ENCODE measurements around the gene PTPRJ. TPM values are rescaled to one million over a fixed set of nuclear protein-coding genes. Genes with fewer than 3 reads are reported as not detected.

The PTPRJ gene
- total and polyA plus RNA-seq, 5 donors from 2014 or later = 13.8 to 81.8 (median 19.0) TPM

DNA sequence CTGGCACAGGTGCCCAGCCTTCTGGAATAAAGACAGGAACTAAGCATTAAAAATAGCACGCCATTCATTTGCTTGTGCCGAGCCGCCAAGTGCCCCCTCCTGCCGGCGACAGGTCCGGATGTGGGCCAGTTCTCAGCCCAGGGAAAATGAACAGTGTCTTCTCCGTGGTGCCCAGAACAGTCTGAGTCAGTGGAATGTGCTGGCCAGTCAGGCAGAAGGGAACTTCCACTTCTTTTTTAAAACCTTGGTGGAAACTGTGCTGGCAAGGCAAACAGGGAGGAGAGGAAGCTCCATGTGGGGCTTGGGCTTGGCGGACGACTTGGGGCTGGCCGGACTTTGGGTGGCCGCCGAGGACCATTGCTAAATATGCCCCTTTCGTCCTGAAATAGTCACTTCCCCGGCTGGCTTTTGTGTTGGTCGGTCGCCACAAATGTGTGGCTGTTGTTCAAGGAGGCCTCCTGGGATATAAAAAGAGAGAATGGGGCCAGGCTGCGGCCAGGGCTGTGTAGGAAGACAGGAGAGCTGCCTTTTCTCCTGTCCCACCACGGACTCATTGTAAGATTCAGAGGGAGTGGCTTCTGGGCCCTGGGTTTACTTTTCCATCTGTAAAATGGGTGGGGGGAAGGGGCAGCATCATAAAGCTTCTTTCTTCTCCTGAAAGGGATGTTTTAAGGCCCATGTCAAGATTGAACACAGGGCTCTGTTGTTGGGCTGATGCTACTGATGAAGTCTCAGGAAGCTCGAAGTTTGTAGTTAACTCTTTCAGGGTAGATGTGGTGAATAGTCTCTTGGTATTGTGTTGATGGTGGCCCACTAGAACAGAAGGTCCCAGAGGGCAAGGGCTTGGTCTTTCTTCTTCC lies 101.0 kb downstream of the PTPRJ start:
- Histone ChIP-seq H3K27ac (ENCODE audit: insufficient read depth, low read length, poor library complexity, severe bottlenecking) (no peak overlapping the region), H3K27me3 (ENCODE audit: control insufficient read depth, insufficient read depth, low read length) (no peaks in the 10 kb centered on the region), H3K4me1 (ENCODE audit: control insufficient read depth, insufficient read depth, low read length, poor library complexity, severe bottlenecking) (peaks cover 26% of the 10 kb centered on the region), H3K4me3 (ENCODE audit: low read depth, low read length) (no peak overlapping the region), H3K9me3 (ENCODE audit: control insufficient read depth in 2 of 2, low read length in 2 of 2) (no peaks in the 10 kb centered on the region), H3K36me3 (ENCODE audit: control insufficient read depth, insufficient read depth, low read length) (peaks cover 10% of the 10 kb centered on the region)
- Mint-ChIP-seq H3K27ac (peak overlapping the region; percentile 27 to 73 (median 50)), H3K27me3 (no peaks in the 10 kb centered on the region), H3K4me3 (peak overlapping the region in 2 of 4 donors; percentile 8 to 39), H3K36me3 (peaks cover 27% of the 10 kb centered on the region), H3K9me3 (no peaks in the 10 kb centered on the region), H3K4me1 (peaks cover 12 to 73% (median 52%) of the 10 kb centered on the region in 4 donors)
- ATAC-seq (ENCODE audit: low read depth in 2 of 2) (peak; percentile 63 to 74), DNase-seq (peak in 1 of 3 donors; percentile 62)

DNA sequence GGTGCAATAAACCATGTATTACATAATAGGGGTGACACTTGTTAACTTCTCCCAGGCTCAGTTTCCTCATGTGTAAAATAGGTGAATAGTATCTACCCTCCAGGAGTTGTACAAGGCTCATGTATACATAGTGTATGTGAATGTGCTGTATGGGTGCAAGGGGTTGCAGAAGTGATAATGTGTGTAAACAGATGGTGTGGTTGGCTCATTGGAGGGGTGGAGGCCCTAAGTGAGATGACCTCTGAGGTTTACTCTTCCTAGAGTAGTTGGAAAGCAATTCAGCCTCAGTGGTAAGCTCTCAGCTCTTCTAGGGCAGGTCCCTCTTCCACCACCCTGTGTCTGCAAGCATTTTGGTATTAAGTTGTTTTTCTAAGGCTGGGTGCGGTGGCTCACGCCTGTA lies 102.4 kb downstream of the PTPRJ start:
- Histone ChIP-seq H3K27me3 (ENCODE audit: control insufficient read depth, insufficient read depth, low read length) (no peaks in the 10 kb centered on the region), H3K4me1 (ENCODE audit: control insufficient read depth, insufficient read depth, low read length, poor library complexity, severe bottlenecking) (peaks cover 26% of the 10 kb centered on the region), H3K4me3 (ENCODE audit: low read depth, low read length) (no peak overlapping the region), H3K27ac (ENCODE audit: insufficient read depth, low read length, poor library complexity, severe bottlenecking) (no peak overlapping the region), H3K36me3 (ENCODE audit: control insufficient read depth, insufficient read depth, low read length) (peaks cover 7% of the 10 kb centered on the region), H3K9me3 (ENCODE audit: control insufficient read depth in 2 of 2, low read length in 2 of 2) (no peaks in the 10 kb centered on the region)
- ATAC-seq (ENCODE audit: low read depth in 2 of 2) = no peak
- DNase-seq = no peak
- Mint-ChIP-seq H3K4me3 (peak overlapping the region in 1 of 4 donors; percentile 58), H3K27me3 (no peaks in the 10 kb centered on the region), H3K4me1 (peaks cover 21 to 80% (median 55%) of the 10 kb centered on the region in 4 donors), H3K27ac (peak overlapping the region in 2 of 3 donors; percentile 20 to 73), H3K9me3 (no peaks in the 10 kb centered on the region), H3K36me3 (peaks cover 24% of the 10 kb centered on the region)

- H3K27ac ChIP-seq (ENCODE audit: insufficient read depth, low read length, poor library complexity, severe bottlenecking) = no peak overlapping the region
- no peaks in the 10 kb centered on the region for H3K9me3 Mint-ChIP-seq
- no peaks in the 10 kb centered on the region for H3K9me3 ChIP-seq (ENCODE audit: control insufficient read depth in 2 of 2, low read length in 2 of 2)
- peaks cover 26% of the 10 kb centered on the region for H3K36me3 Mint-ChIP-seq
- H3K27me3 Mint-ChIP-seq = no peaks in the 10 kb centered on the region
- H3K36me3 ChIP-seq (ENCODE audit: control insufficient read depth, insufficient read depth, low read length) = peaks cover 7% of the 10 kb centered on the region
- H3K27me3 ChIP-seq (ENCODE audit: control insufficient read depth, insufficient read depth, low read length) = no peaks in the 10 kb centered on the region
- H3K4me1 ChIP-seq (ENCODE audit: control insufficient read depth, insufficient read depth, low read length, poor library complexity, severe bottlenecking) = peaks cover 27% of the 10 kb centered on the region
- peak overlapping the region in 1 of 3 donors; percentile 54 for H3K27ac Mint-ChIP-seq
- H3K4me1 Mint-ChIP-seq = peaks cover 25 to 81% (median 54%) of the 10 kb centered on the region in 4 donors
- DNase-seq (no peak), ATAC-seq (ENCODE audit: low read depth in 2 of 2) (no peak)
- H3K4me3 Mint-ChIP-seq = peak overlapping the region in 1 of 4 donors; percentile 24
- no peak overlapping the region for H3K4me3 ChIP-seq (ENCODE audit: low read depth, low read length)
Observed at GRCh38 chr11:48083421-48083820, 103.1 kb downstream of the PTPRJ start.

GRCh38 chr11:48085688-48086087 lies 105.3 kb downstream of the PTPRJ start:
- Mint-ChIP-seq H3K36me3 (peaks cover 15% of the 10 kb centered on the region), H3K27me3 (no peaks in the 10 kb centered on the region), H3K4me1 (peaks cover 30 to 83% (median 55%) of the 10 kb centered on the region in 4 donors), H3K9me3 (no peaks in the 10 kb centered on the region), H3K27ac (no peak overlapping the region), H3K4me3 (no peak overlapping the region)
- no peak overlapping the region for H3K27ac ChIP-seq (ENCODE audit: insufficient read depth, low read length, poor library complexity, severe bottlenecking)
- no peak for DNase-seq
- no peak for ATAC-seq (ENCODE audit: low read depth in 2 of 2)
- H3K36me3 ChIP-seq (ENCODE audit: control insufficient read depth, insufficient read depth, low read length) = peaks cover 7% of the 10 kb centered on the region
- H3K9me3 ChIP-seq (ENCODE audit: control insufficient read depth in 2 of 2, low read length in 2 of 2) = no peaks in the 10 kb centered on the region
- H3K27me3 ChIP-seq (ENCODE audit: control insufficient read depth, insufficient read depth, low read length) = no peaks in the 10 kb centered on the region
- peaks cover 41% of the 10 kb centered on the region for H3K4me1 ChIP-seq (ENCODE audit: control insufficient read depth, insufficient read depth, low read length, poor library complexity, severe bottlenecking)
- no peak overlapping the region for H3K4me3 ChIP-seq (ENCODE audit: low read depth, low read length)

DNA sequence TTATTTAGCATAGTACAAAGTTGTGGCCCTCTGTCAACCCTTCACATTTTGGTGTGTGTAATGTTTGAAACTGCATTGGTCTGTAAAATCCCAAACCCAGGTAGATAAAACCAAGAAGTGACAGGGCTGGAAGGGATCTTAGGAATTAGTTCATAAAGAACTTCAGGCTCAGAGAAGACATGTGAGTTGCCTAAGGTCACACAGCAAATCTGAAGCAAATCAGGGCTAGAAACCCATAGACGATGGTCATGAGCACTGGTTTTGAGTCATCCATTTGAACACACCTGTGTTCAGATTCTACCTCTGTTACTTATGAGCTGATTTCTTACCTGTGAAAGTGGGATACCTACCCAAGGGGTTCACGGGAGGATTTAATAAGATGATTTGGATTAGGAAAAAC lies 107.1 kb downstream of the PTPRJ start:
- Histone ChIP-seq H3K4me3 (ENCODE audit: low read depth, low read length) (no peak overlapping the region), H3K27ac (ENCODE audit: insufficient read depth, low read length, poor library complexity, severe bottlenecking) (no peak overlapping the region), H3K27me3 (ENCODE audit: control insufficient read depth, insufficient read depth, low read length) (no peaks in the 10 kb centered on the region), H3K9me3 (ENCODE audit: control insufficient read depth in 2 of 2, low read length in 2 of 2) (no peaks in the 10 kb centered on the region), H3K36me3 (ENCODE audit: control insufficient read depth, insufficient read depth, low read length) (peaks cover 7% of the 10 kb centered on the region), H3K4me1 (ENCODE audit: control insufficient read depth, insufficient read depth, low read length, poor library complexity, severe bottlenecking) (peaks cover 30% of the 10 kb centered on the region)
- ATAC-seq (ENCODE audit: low read depth in 2 of 2) = no peak
- no peak for DNase-seq
- H3K27ac Mint-ChIP-seq = peak overlapping the region in 2 of 3 donors; percentile 23 to 48
- H3K36me3 Mint-ChIP-seq = peaks cover 10% of the 10 kb centered on the region
- H3K4me1 Mint-ChIP-seq = peaks cover 30 to 80% (median 58%) of the 10 kb centered on the region in 4 donors
- H3K27me3 Mint-ChIP-seq = no peaks in the 10 kb centered on the region
- no peaks in the 10 kb centered on the region for H3K9me3 Mint-ChIP-seq
- no peak overlapping the region for H3K4me3 Mint-ChIP-seq

DNA sequence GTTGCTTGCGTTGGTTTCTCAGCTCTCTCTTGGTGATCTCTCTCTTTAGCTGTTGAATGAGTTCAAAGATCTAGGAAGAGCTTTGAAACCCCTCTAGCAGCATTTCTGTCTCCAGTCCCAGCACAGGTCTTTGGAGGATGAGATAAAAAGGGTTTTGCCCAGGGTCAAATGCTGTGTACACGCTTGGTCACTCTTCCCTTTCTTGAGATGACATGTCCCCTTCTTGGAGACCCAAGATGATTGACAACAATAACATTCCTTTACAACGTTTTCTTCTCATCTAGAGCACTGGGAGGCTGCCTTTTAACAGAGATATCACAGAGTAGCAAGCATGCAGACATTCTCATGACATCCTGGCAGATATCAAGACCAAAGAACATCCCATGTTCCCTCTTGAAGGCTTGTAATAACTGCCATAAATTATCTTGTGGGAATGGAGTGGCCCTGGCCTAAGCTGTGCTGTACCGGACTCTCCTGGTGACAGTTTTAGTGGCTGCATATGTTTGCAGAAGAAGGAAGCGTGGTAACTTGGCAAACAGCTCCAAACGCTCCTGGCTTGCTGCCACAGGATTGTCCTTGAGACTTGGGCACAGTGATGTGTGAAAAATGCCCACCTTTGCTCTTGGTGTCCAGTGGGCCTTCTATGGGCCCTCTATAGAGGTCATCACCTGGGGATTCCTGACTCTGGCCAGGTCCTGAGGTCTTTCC lies 107.8 kb downstream of the PTPRJ start:
- H3K9me3 Mint-ChIP-seq = no peaks in the 10 kb centered on the region
- Histone ChIP-seq H3K4me3 (ENCODE audit: low read depth, low read length) (no peak overlapping the region), H3K4me1 (ENCODE audit: control insufficient read depth, insufficient read depth, low read length, poor library complexity, severe bottlenecking) (peaks cover 29% of the 10 kb centered on the region), H3K9me3 (ENCODE audit: control insufficient read depth in 2 of 2, low read length in 2 of 2) (no peaks in the 10 kb centered on the region), H3K36me3 (ENCODE audit: control insufficient read depth, insufficient read depth, low read length) (peaks cover 7% of the 10 kb centered on the region), H3K27ac (ENCODE audit: insufficient read depth, low read length, poor library complexity, severe bottlenecking) (no peak overlapping the region), H3K27me3 (ENCODE audit: control insufficient read depth, insufficient read depth, low read length) (no peaks in the 10 kb centered on the region)
- DNase-seq = no peak
- peaks cover 37 to 80% (median 59%) of the 10 kb centered on the region in 4 donors for H3K4me1 Mint-ChIP-seq
- H3K4me3 Mint-ChIP-seq = no peak overlapping the region
- peak overlapping the region; percentile 5 to 48 (median 23) for H3K27ac Mint-ChIP-seq
- H3K36me3 Mint-ChIP-seq = peaks cover 10% of the 10 kb centered on the region
- ATAC-seq (ENCODE audit: low read depth in 2 of 2) = no peak
- no peaks in the 10 kb centered on the region for H3K27me3 Mint-ChIP-seq

DNA sequence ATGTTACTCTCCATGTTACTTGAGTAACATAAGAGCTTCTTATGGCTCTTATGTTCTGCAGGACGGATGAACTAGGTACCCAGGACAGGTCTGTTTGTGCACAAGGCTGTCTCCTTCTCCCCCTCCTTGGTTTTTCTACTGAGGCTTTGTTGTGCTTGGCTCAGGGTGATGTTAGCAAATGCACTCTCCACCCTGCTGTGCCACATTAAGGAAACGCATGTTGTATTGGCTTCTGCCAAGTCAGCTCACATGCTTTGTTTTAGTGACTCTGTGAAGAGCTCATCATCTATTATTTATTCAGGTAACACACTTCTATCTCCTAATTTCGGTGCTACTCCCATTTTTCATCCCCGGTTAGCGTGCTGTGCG lies 108.3 kb downstream of the PTPRJ start:
- Mint-ChIP-seq H3K9me3 (no peaks in the 10 kb centered on the region), H3K4me1 (peaks cover 40 to 83% (median 59%) of the 10 kb centered on the region in 4 donors), H3K27ac (peak overlapping the region in 2 of 3 donors; percentile 23 to 72), H3K4me3 (no peak overlapping the region), H3K36me3 (peaks cover 10% of the 10 kb centered on the region), H3K27me3 (no peaks in the 10 kb centered on the region)
- no peaks in the 10 kb centered on the region for H3K9me3 ChIP-seq (ENCODE audit: control insufficient read depth in 2 of 2, low read length in 2 of 2)
- peaks cover 34% of the 10 kb centered on the region for H3K4me1 ChIP-seq (ENCODE audit: control insufficient read depth, insufficient read depth, low read length, poor library complexity, severe bottlenecking)
- DNase-seq (no peak), ATAC-seq (ENCODE audit: low read depth in 2 of 2) (no peak)
- H3K27ac ChIP-seq (ENCODE audit: insufficient read depth, low read length, poor library complexity, severe bottlenecking) = no peak overlapping the region
- peaks cover 7% of the 10 kb centered on the region for H3K36me3 ChIP-seq (ENCODE audit: control insufficient read depth, insufficient read depth, low read length)
- H3K27me3 ChIP-seq (ENCODE audit: control insufficient read depth, insufficient read depth, low read length) = no peaks in the 10 kb centered on the region
- no peak overlapping the region for H3K4me3 ChIP-seq (ENCODE audit: low read depth, low read length)
